GM18499 (cell line): Measurements from ENCODE around the gene FCHSD2.
A peak's percentile ranks its signal among the peaks of the same experiment; 100 is the strongest.
"Not testable (repeated sequence)": the region's sequence is repeated elsewhere in the genome, so short reads cannot be mapped to it uniquely, and the experiment has no call there.

Experiments used
- ATAC-seq: cut with Tn5 transposase; IDR thresholded peaks from one replicate; pipeline ENCODE4 v1.9.1; 2021; ENCODE audit warnings: moderate number of reproducible peaks; ENCODE audit not compliant: insufficient read depth, unreplicated experiment

Gene FCHSD2

GRCh38 chr11:72814286-72815109 is 327.6 kb downstream of the FCHSD2 start, which contains the start of gene ATG16L2:
ATG16L2 (plus strand) TSS chr11:72814411; CDS start chr11:72814446, 35 bp downstream.
- ATAC-seq, result no peak

GRCh38 chr11:72813740-72814285 is 328.3 kb downstream of the FCHSD2 start:
- no peak for ATAC-seq

GRCh38 chr11:72812967-72813739 is 329.0 kb downstream of the FCHSD2 start:
- no peak for ATAC-seq

GRCh38 chr11:72812604-72812966 is 329.5 kb downstream of the FCHSD2 start:
- no peak for ATAC-seq

- ATAC-seq, result not testable (repeated sequence)
Observed at GRCh38 chr11:72811686-72812085, 330.4 kb downstream of the FCHSD2 start.

GRCh38 chr11:72808331-72808798 is 333.8 kb downstream of the FCHSD2 start:
- ATAC-seq, result no peak

GRCh38 chr11:72807792-72808191 is 334.3 kb downstream of the FCHSD2 start:
- no peak for ATAC-seq

GRCh38 chr11:72807021-72807693 is 335.0 kb downstream of the FCHSD2 start:
- ATAC-seq, result no peak

- ATAC-seq, result not testable (repeated sequence)
Observed at GRCh38 chr11:72806378-72806777, 335.7 kb downstream of the FCHSD2 start.

GRCh38 chr11:72805216-72805615 is 336.9 kb downstream of the FCHSD2 start:
- ATAC-seq, result no peak

- no peak for ATAC-seq
Observed at GRCh38 chr11:72802822-72803221, 339.3 kb downstream of the FCHSD2 start.

GRCh38 chr11:72799441-72799840 is 342.7 kb downstream of the FCHSD2 start:
- no peak for ATAC-seq

GRCh38 chr11:72798361-72798760 is 343.8 kb downstream of the FCHSD2 start:
- no peak for ATAC-seq

GRCh38 chr11:72793425-72794367 is 348.4 kb downstream of the FCHSD2 start, which contains the start of gene STARD10:
STARD10 (minus strand) TSS chr11:72794047; CDS start chr11:72781181, 12,866 bp downstream.
- peak; percentile 41 for ATAC-seq

- ATAC-seq, result no peak
Observed at GRCh38 chr11:72793076-72793424, 349.1 kb downstream of the FCHSD2 start.

- ATAC-seq, result no peak
Observed at GRCh38 chr11:72792437-72793021, 349.6 kb downstream of the FCHSD2 start.

- ATAC-seq, result not testable (repeated sequence)
Observed at GRCh38 chr11:72791228-72791627, 350.9 kb downstream of the FCHSD2 start.

GRCh38 chr11:72789493-72790131 is 352.5 kb downstream of the FCHSD2 start:
- ATAC-seq, result no peak
